GM12878 (cell line): ENCODE data around the gene TCF12. TPM values are rescaled to one million over a fixed set of nuclear protein-coding genes. Genes with fewer than 3 reads are reported as not detected.

Experiments
- ATAC-seq: fragments of 200-7000 bp; cut with Tn5 transposase; 3 replicates; pipeline ENCODE4 v1.9.1; 2020; ENCODE audit warnings: mild to moderate bottlenecking, moderate library complexity
- BruUV-seq: library from RNA; stranded (reverse); fragments of 400-500 nt; replicated peaks from 2 replicates; lab custom pipeline; 2021; lab: Mats Ljungman, UMichigan
- CTCF ChIA-PET: fragments of 300-600 bp; sonication (Branson Sonifier 250); formaldehyde crosslinking; extraction: SDS; loops from one replicate; lab custom pipeline; 2021; ENCODE audit warnings: inconsistent platforms; lab: Yijun Ruan, JAX
- POLR2A ChIA-PET: fragments of 350-600 bp; formaldehyde crosslinking; extraction: SDS; loops from one replicate; lab custom pipeline; 2021; ENCODE audit warnings: inconsistent platforms; lab: Charles Lee
- RAD21 ChIA-PET: fragments of 300-600 bp; sonication (Branson Sonifier 250); formaldehyde crosslinking; loops from one replicate; lab custom pipeline; 2023; ENCODE audit warnings: antibody characterized with exemption; ENCODE audit not compliant: unreplicated experiment; lab: Charles Lee
- SMC1A ChIA-PET: fragments of 300-600 bp; sonication (Branson Sonifier 250); formaldehyde crosslinking; loops from one replicate; lab custom pipeline; 2023; ENCODE audit not compliant: unreplicated experiment, uncharacterized antibody; lab: Charles Lee
- DNase-seq: peaks from one replicate; pipeline ENCODE4 v3.0.0-alpha.2; 2011; ENCODE audit warnings: low read depth, low spot score
- FAIRE-seq: peaks from 3 replicates; lab custom pipeline; 2011; peaks lifted over from hg19 to GRCh38; lab: Jason Lieb, UNC
- H2AFZ ChIP-seq: 2 replicates; pipeline ENCODE4 v1.6.0; 2011; ENCODE audit warnings: low read depth, low read length, control low read depth; ENCODE audit not compliant: control insufficient read depth
- H3K27ac ChIP-seq: 2 replicates; pipeline ENCODE4 v1.5.1; 2011; ENCODE audit warnings: control low read depth; ENCODE audit not compliant: control insufficient read depth, insufficient read depth
- H3K27me3 ChIP-seq, 2 experiments: replicated peaks in 1 of 2; 2 replicates each; pipeline versions ENCODE4 v1.6.0 to v1.6.1; 2011; ENCODE audit warnings: low read length in 1 of 2; ENCODE audit not compliant: control insufficient read depth in 2 of 2, insufficient read depth in 2 of 2
- H3K36me3 ChIP-seq, 2 experiments: 2 replicates each; pipeline ENCODE4 v1.5.1; 2011; ENCODE audit warnings: low read length in 1 of 2; ENCODE audit not compliant: control insufficient read depth in 2 of 2, insufficient read depth in 2 of 2
- H3K4me1 ChIP-seq: 2 replicates; pipeline ENCODE4 v1.6.1; 2011; ENCODE audit warnings: mild to moderate bottlenecking, low read length, moderate library complexity, mixed read lengths; ENCODE audit not compliant: control insufficient read depth, insufficient read depth
- H3K4me2 ChIP-seq: 2 replicates; pipeline ENCODE4 v1.6.0; 2011; ENCODE audit warnings: control low read depth; ENCODE audit not compliant: control insufficient read depth, insufficient read depth
- H3K4me3 ChIP-seq: fragments of 200-600 bp; sonication (generic); 2 replicates; pipeline ENCODE4 v1.5.1; 2016
- H3K79me2 ChIP-seq: 2 replicates; pipeline ENCODE4 v1.6.0; 2011; ENCODE audit warnings: low read length; ENCODE audit not compliant: control insufficient read depth, insufficient read depth
- H3K9ac ChIP-seq: 2 replicates; pipeline ENCODE4 v1.8.0; 2011; ENCODE audit warnings: low read length, control low read depth, mixed read lengths; ENCODE audit not compliant: control insufficient read depth, insufficient read depth
- H3K9me3 ChIP-seq: replicated peaks from 3 replicates; pipeline ENCODE4 v1.5.1; 2011; ENCODE audit warnings: mild to moderate bottlenecking, low read length; ENCODE audit not compliant: control insufficient read depth, insufficient read depth
- H4K20me1 ChIP-seq: 2 replicates; pipeline ENCODE4 v1.6.0; 2011; ENCODE audit not compliant: control insufficient read depth, insufficient read depth
- BACH1 ChIP-seq: fragments of 450-650 bp; IDR thresholded peaks from 2 replicates; pipeline ENCODE4 v1.6.1; 2017; ENCODE audit warnings: mild to moderate bottlenecking, borderline replicate concordance
- EGR1 ChIP-seq, 2 experiments: IDR thresholded peaks; 1 replicate in 1 of 2; 2 replicates in 1 of 2; pipeline ENCODE4 v1.6.1; 2011 to 2012; ENCODE audit warnings: low read depth in 2 of 2, low read length in 2 of 2, borderline replicate concordance in 1 of 2, mild to moderate bottlenecking in 1 of 2, moderate library complexity in 1 of 2
- HDGF ChIP-seq: fragments of 450-650 bp; IDR thresholded peaks from 2 replicates; pipeline ENCODE4 v1.6.1; 2016; ENCODE audit warnings: antibody characterized with exemption
- IKZF1 ChIP-seq: fragments of 450-650 bp; conservative IDR thresholded peaks from 2 replicates; pipeline ENCODE4 v1.6.1; 2017; ENCODE audit warnings: antibody characterized with exemption, mild to moderate bottlenecking
- MEF2B ChIP-seq: fragments of 450-650 bp; IDR thresholded peaks from 2 replicates; pipeline ENCODE4 v1.6.1; 2018; ENCODE audit warnings: mild to moderate bottlenecking, moderate library complexity; ENCODE audit not compliant: partially characterized antibody, poor library complexity, severe bottlenecking
- POLR2AphosphoS2 ChIP-seq: IDR thresholded peaks from 2 replicates; pipeline ENCODE4 v1.6.1; 2011; ENCODE audit warnings: low read depth, mild to moderate bottlenecking, low read length, improper control_type of control experiment, moderate library complexity
- SIN3A ChIP-seq: IDR thresholded peaks from 2 replicates; pipeline ENCODE4 v1.6.1; 2012; ENCODE audit warnings: low read depth, low read length, improper control_type of control experiment
- TAF1 ChIP-seq: IDR thresholded peaks from 2 replicates; pipeline ENCODE4 v1.6.1; 2011; ENCODE audit warnings: mild to moderate bottlenecking, low read depth, low read length, borderline replicate concordance
- YBX1 ChIP-seq: fragments of 450-650 bp; IDR thresholded peaks from 2 replicates; pipeline ENCODE4 v1.6.1; 2016; ENCODE audit warnings: antibody characterized with exemption
- WGBS: methylation state at CpG from one replicate; pipeline ENCODE4 v1.1.6; 2016; ENCODE audit warnings: low lambda C conversion rate; ENCODE audit not compliant: insufficient replicate concordance, insufficient coverage; ENCODE audit errors: missing lambda C conversion rate; 5-methylcytosine and 5-hydroxymethylcytosine counted together
- in situ Hi-C: fragments of 300-500 bp; cut with MboI; formaldehyde crosslinking; loops from 9 replicates; pipeline ENCODE4 v1.14.3; 2018; ENCODE audit warnings: mixed read lengths
- intact Hi-C: fragments of 100-400 bp; cut with micrococcal nuclease; formaldehyde crosslinking; loops from one replicate; pipeline ENCODE4 v1.14.2; 2022; ENCODE audit not compliant: unreplicated experiment
- polyA plus RNA-seq, 11 experiments: library from polyadenylated mRNA; depleted of rRNA in 4 of 11; unstranded in 6 of 11; stranded (reverse) in 5 of 11; fragments of >200 nt; fragmentation: Nextera tagmentation in 4 of 11; fragmentation: Illumina TruSeq in 1 of 11; extraction: Ambion mirVana in 4 of 11; extraction: Trizol in 1 of 11; gene quantifications; 1 replicate in 1 of 11; 2 replicates in 10 of 11; pipeline versions ENCODE4 v1.2.1 to v1.2.3, GENCODE V29; 2011 to 2016; ENCODE audit warnings: inconsistent platforms in 2 of 11, missing spikeins in 2 of 11, low read depth in 1 of 11
- total RNA-seq, 4 experiments: library from RNA; depleted of rRNA in 3 of 4; stranded (reverse); fragments of >200 nt in 3 of 4; fragmentation: Illumina TruSeq in 1 of 4; extraction: Trizol in 1 of 4; gene quantifications; 2 replicates each; pipeline versions ENCODE4 v1.2.1 to v1.2.3, GENCODE V29; 2013 to 2021
- TF ChIP-seq, protein P1 (sequence below): IDR thresholded peaks from 2 replicates; pipeline ENCODE4 v1.6.1; 2012; ENCODE audit warnings: improper control_type of control experiment, low read depth, low read length; ENCODE audit not compliant: insufficient replicate concordance

The TCF12 gene
- total and polyA plus RNA-seq, 10 of the 15 experiments (the other 5 are each of a cell fraction or from before 2014, with no cell fraction given) = 8.2 to 70.9 (median 49.5) TPM

DNA sequence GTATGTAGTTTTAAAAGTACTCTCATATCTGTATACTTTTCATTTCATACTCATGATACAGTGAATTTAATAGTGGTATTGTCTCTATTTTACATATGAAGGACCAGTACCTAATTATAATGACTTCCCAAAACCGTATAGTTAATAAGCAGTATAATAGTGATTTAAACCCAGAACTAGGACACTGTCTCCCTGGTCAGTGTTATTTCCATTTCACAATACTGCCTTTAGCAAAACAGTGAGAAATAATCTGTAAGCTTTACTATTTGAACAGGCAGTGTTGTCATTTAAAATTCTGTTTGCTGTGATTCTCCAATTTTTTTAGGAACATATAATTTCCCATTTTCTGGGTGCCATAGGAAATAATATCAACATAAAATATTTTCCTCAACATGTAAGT, 116.2 kb downstream of the TCF12 start:
- ATAC-seq = no peak
- Histone ChIP-seq H3K4me3 (no peak overlapping the region), H3K79me2 (peaks cover 15% of the 10 kb centered on the region), H3K27me3 (no peaks in the 10 kb centered on the region), H3K36me3 (peaks cover 0 to 2% of the 10 kb centered on the region in 2 experiments; a peak in 1 of 4 replicates), H3K9me3 (peaks cover 1% of the 10 kb centered on the region; the same call in 1 of the 3 replicates), H3K4me2 (no peak overlapping the region), H3K9ac (no peak overlapping the region), H3K4me1 (peaks cover 12% of the 10 kb centered on the region), H3K27ac (no peak overlapping the region), H4K20me1 (no peaks in the 10 kb centered on the region), H2AFZ (no peak overlapping the region)
- FAIRE-seq = no peak
- TF ChIP-seq IKZF1 (no peak), SIN3A (no peak), HDGF (no peak), TAF1 (no peak), YBX1 (no peak), EGR1 (IDR thresholded peaks at IDR 0.05; ENCODE audit: borderline replicate concordance in 1 of 2, low read depth in 2 of 2, low read length in 2 of 2) (no peak), POLR2AphosphoS2 (no peak), MEF2B (no peak), BACH1 (no peak)
- TF ChIP-seq, protein P1, sequence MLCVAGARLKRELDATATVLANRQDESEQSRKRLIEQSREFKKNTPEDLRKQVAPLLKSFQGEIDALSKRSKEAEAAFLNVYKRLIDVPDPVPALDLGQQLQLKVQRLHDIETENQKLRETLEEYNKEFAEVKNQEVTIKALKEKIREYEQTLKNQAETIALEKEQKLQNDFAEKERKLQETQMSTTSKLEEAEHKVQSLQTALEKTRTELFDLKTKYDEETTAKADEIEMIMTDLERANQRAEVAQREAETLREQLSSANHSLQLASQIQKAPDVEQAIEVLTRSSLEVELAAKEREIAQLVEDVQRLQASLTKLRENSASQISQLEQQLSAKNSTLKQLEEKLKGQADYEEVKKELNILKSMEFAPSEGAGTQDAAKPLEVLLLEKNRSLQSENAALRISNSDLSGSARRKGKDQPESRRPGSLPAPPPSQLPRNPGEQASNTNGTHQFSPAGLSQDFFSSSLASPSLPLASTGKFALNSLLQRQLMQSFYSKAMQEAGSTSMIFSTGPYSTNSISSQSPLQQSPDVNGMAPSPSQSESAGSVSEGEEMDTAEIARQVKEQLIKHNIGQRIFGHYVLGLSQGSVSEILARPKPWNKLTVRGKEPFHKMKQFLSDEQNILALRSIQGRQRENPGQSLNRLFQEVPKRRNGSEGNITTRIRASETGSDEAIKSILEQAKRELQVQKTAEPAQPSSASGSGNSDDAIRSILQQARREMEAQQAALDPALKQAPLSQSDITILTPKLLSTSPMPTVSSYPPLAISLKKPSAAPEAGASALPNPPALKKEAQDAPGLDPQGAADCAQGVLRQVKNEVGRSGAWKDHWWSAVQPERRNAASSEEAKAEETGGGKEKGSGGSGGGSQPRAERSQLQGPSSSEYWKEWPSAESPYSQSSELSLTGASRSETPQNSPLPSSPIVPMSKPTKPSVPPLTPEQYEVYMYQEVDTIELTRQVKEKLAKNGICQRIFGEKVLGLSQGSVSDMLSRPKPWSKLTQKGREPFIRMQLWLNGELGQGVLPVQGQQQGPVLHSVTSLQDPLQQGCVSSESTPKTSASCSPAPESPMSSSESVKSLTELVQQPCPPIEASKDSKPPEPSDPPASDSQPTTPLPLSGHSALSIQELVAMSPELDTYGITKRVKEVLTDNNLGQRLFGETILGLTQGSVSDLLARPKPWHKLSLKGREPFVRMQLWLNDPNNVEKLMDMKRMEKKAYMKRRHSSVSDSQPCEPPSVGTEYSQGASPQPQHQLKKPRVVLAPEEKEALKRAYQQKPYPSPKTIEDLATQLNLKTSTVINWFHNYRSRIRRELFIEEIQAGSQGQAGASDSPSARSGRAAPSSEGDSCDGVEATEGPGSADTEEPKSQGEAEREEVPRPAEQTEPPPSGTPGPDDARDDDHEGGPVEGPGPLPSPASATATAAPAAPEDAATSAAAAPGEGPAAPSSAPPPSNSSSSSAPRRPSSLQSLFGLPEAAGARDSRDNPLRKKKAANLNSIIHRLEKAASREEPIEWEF = no peak
- intact Hi-C loops (no loop called here), in situ Hi-C loops (no loop called here)
- no peak for DNase-seq
- WGBS = 46% methylated on average over 1 of the region's 1 CpG
- ChIA-PET RAD21 (no interaction called here), POLR2A (no interaction called here), CTCF (interaction anchor here (1.1 to 2.0 kb wide), 3 partner anchors 9 to 39 kb away, joined by 3 to 5 read pairs (median 3); no protein-coding TSS in a partner anchor), SMC1A (interaction anchor here (0.5 to 0.8 kb wide), 3 partner anchors 13 to 271 kb away, joined by 3 read pairs; no protein-coding TSS in a partner anchor)
- no TSS peak for BruUV-seq
